HG02798 (cell line): ENCODE results near the gene VIPR1.

Experiments
- ATAC-seq: cut with Tn5 transposase; IDR thresholded peaks from one replicate; pipeline ENCODE4 v1.9.1; 2021; ENCODE audit warnings: mild to moderate bottlenecking; ENCODE audit not compliant: unreplicated experiment, poor library complexity

Gene VIPR1

DNA sequence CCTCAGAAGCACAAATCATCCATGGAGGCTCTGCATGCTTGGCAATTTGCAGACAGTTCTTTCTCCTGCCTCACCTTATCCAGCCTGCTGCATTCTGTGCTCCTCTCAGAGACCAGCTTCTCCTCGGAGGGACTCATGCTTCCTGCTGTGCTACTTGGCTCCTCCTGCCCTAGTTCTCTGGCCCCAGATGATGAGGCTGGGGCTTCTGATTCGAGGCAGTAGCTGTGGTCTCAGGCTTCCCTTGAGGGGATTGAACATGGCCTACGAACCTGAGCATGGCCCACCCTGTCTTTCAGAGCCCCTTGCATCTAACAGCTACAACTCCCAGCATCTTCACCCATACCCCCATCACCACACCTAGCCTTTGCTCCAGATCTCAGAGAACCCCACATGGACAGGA, 6.7 kb downstream of the VIPR1 start:
- ATAC-seq: no peak

- ATAC-seq: no peak
Measured at GRCh38 chr3:42510325-42510724, 7.9 kb downstream of the VIPR1 start.

DNA sequence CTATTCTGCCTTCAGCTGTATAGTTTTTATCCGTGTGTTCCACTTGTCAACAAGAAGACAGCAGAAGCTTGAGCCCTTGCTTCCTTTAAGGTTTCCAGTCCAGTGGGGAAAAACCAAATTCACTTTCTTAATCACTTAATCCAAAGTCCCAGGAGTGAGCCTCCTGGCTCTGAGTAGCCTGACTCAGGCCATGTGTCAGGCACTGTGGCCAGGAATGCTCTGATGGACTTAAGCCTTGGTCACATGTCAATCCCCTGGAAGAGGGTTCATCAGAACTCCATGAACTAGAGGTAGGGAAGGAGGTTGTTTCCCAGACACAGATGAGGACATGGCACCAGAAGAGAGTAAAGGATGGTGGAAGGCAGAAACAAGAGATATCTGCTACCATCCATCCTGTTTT, 8.8 kb downstream of the VIPR1 start:
- no peak for ATAC-seq

DNA sequence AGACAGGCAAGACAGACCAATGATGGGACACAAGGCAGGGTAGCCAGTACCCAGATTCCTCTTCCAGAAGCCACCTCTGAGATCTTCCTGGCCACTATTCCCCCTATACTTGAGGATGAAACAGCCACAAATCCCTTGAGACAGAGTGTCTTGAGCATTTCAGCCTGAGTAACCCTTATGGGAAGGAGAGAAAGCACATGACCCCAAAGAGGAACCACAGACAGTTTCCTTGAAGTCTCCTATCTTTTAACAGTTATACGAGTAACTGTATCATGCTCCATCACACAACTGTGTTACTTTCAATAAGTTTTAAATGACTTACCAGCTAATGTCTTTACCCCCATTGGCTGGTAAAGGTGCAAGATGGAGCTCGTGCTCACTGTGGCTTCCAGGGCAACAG, 9.3 kb downstream of the VIPR1 start:
- no peak for ATAC-seq

- no peak for ATAC-seq
Measured at GRCh38 chr3:42513121-42513520, 10.7 kb downstream of the VIPR1 start.

DNA sequence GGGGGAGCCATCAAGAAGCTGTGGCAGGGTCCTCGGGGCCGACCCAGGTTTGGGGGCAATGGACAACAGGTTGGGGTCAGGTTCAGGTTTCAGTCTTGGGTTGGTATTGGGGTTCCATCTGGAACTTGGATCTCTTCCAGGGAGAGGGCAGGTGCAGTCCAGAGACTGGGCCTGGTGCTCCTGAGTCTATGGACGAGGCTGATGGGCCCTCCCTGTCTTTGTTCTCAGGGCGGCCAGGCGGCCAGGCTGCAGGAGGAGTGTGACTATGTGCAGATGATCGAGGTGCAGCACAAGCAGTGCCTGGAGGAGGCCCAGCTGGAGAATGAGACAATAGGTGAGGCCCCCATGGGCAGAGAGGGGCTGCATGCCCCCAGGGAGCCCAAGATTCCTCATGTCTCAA, 11.1 kb downstream of the VIPR1 start:
- ATAC-seq: no peak

- ATAC-seq: no peak
Measured at GRCh38 chr3:42514876-42515275, 12.4 kb downstream of the VIPR1 start.

DNA sequence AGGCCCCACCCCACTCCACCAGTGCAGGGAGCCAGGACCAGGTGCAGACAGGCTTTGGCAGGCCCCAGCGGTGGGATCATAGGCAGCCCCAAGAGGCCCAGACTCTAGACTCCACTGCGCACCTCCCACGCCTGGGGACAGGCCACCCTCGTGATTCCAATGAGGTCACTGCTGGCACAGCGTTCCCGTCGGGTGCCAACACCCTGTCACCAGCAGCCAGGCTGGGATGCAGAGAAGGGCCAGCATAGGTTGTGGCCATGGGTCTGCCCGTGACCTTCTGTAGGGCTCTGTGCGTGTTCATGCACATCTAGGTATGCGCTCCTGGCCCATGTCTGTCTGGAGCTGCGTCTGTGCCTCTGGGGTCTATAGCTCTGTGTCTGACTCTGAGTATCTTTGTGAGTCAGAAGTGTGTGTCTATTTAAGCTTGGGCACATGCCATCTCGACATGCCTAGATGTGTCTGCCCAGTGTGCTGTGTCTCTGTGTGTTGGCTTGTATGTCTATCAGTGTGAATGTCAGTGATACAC, 13.0 kb downstream of the VIPR1 start:
- ATAC-seq: no peak

DNA sequence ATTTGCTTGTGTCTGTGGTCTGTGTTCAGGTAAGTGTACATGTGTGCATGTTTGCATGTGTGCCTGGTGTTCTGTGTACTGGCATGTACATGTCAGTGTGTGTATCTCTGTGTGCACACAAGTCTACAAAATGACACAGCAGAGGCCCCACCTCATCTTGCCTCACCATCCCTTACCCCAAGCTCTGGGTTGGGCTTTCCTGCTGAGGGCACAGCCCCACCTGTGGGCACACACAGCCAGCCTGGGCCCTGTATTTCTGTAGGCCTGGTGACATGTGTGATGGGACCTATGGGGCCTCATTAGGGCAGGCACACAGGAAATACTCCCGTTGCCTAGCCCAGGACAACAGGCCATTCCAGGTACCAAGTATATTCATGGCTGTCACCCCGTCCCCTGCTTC, 13.5 kb downstream of the VIPR1 start:
- no peak for ATAC-seq

GRCh38 chr3:42516443-42516842, 14.0 kb downstream of the VIPR1 start:
- no peak for ATAC-seq

- no peak for ATAC-seq
Measured at GRCh38 chr3:42517117-42517516, 14.7 kb downstream of the VIPR1 start.

DNA sequence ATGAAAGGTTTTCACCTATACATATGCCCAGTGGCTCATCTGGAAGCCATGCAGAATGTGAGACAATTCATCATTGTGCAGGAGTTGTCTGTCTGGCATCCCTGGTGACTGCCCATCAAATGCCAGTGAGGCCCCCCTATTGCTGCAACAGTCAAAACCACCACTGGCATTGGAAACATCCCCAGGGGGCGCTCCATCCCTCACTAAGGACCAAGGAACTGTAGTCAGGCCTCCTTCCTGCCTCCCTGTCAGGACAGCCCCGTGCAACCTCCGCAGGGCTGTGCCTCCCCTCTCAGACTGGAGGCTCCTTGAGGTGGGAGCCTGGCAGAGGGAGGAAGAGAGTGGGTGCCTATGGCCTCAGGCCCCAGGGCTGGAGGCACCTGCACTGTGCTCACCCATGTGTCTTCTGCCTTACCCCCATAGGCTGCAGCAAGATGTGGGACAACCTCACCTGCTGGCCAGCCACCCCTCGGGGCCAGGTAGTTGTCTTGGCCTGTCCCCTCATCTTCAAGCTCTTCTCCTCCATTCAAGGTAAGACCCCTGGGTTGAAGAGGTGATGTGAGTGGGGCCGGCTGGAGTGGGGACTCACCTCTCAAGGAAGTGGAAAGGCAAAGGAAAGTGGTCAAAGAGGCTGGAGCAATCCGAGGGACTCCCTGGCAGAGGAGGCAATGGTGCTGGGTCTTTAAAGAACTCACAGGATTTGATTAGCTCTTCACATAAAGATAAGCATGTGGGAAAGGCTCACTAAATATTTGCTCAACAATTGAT, 16.5 kb downstream of the VIPR1 start:
- ATAC-seq: no peak

- no peak for ATAC-seq
Measured at GRCh38 chr3:42519568-42519962, 17.1 kb downstream of the VIPR1 start.

DNA sequence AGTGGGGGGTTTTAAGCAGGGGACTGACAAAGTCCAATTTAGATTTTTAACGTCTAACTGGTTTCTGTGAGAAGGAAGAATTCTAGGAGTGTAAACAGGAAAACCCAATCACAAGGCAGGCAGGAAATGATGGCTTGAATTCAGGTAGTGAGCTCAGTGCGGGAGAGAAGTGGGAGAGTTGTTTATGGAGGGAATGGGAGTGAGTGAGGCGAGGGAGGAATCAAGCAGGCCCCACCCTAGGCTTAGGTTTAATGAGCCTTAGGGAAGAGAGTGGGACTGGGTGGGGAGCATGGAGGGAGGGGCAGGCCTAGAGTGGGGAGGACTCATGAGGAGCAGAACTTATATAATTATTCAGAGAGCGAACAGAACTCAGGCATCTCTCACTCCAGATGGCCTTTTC, 17.9 kb downstream of the VIPR1 start:
- ATAC-seq: no peak

GRCh38 chr3:42520906-42521305, 18.5 kb downstream of the VIPR1 start:
- ATAC-seq: no peak

DNA sequence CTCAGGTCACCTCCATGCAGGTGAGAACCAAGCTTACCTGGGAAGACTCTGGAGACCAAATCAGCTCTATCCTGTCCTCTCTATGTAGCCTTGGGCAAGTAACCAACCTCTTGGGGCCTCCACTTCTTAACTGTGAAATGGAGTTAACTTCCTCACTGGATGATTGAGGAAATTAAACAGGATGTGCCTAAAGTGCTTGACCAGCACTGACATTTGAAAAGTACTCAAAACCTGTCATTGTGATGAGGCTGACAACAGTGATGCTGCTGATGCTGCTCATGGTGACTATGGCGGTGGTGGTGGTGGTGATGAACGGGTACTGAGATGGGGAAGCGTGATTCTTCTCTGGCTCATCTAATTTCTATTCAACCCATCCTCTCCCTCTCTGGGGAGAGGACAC, 22.3 kb downstream of the VIPR1 start:
- no peak for ATAC-seq

DNA sequence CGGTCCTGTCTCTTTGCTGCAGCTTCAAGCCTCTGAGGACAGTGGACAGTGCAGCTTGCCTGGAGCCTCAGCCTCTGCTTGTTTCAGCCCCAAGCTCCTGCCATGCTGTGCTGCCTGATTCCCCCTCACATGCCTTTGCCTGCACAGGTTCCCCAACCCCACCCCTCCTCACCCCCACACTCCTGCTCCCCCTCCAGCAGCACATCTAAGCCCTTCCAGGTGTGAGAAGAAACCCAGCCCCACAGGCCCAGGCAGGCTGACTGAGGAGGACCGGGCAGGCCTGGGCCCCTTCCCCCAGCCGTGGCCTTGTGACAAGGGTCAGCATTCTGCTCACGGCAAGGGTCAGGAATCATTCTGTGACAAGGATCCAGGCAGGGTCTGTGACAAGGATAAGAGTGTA, 22.8 kb downstream of the VIPR1 start:
- ATAC-seq: no peak

DNA sequence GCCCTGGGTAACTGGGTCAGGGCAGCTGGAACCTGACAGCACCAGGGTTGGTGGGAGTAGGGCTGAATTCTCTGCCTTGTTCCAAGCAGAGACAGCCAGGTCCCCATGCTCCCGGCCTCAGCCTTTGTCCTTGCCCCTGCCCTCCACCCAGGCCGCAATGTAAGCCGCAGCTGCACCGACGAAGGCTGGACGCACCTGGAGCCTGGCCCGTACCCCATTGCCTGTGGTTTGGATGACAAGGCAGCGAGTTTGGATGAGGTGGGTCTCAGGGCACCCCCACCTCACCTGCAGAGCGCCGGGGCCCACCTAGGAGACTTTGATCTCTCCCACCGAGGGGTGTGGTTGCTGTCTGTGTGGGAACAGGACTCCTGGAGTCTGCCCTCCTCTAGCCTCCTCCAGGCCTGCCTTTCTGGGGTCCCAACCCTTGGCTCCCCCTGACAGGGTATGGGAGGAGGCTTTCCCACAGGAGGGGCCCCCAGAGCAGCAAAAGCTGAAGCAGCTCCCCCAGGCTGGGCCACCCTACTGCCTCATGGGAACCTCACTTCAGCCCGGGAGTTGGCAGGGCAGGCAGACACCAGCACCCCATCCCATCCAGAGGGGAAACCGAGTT, 23.4 kb downstream of the VIPR1 start:
- no peak for ATAC-seq

DNA sequence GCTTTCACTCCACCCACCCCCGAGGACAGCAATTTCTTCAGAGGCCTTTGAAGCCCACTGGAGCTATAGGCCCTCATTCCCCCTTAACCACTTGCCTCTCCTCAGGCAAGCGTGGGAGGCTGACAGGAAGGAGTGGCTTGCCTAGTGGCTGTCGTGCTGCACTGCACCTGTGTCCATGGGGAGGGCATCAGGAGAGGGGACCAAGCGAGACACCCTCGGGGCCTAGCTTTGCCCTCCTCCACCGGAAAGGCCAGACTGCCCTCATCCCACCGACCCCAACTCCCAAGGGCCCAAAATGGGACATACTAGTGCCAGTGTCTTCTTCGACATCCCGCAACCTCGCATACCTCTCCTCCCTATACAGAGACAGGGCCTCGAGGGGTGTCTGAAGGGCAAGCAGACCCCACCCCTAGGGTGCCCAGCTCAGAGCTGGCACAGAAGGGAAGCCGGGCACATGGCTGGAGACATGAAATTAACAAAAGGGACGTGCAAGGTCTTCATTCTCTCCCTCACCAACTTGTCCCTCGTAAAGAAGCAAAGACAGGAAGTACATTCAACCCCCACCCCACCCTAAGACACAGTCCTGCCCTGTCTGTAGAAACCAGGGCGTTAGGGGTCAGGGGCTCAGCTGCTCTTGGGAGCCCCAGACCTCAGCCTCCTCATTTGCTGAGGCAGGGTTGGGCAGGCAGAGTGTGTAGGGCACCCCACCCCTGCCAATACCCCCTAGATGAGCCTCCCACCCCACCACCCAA, 24.3 kb downstream of the VIPR1 start:
- no peak for ATAC-seq

- no peak for ATAC-seq
Measured at GRCh38 chr3:42527368-42527917, 25.0 kb downstream of the VIPR1 start.

DNA sequence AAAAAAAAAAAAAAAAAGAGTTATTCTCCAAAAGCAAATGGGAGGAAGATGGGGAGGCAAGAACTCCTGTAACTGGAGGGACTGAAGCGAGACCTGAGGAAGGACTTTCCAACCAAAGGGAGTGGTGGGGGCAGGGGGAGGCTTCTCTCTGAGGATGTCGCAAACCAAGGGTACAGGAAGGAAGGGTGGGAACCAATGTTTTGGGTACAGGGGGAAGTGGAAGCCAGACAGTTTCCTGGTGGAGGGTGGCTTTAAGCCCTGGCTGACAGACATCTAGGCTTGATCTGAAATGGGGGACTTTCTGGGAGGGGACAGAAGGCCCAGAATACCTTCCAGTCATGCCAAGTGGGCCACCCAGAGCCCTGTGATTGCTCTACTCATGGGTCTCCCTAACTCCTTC, 27.0 kb downstream of the VIPR1 start:
- ATAC-seq: no peak
